Stimulated activated memory B cell treated with anti-CD40 and anti-IgM and Interleukin-4, amounts not matched to agents 10 μg/mL and 1 μg/mL and 100 μg/mL, for 72 hours (primary cell): Measurements from ENCODE around the gene NHLH1.

Experiments
- ATAC-seq: fragments of 150-1000 bp; cut with Tn5 transposase; 2 replicates; pipeline ENCODE4 v1.10.0; 2021
- H3K27ac Mint-ChIP-seq: one replicate; pipeline ENCODE4 v1.8.0; 2022; ENCODE audit warnings: mild to moderate bottlenecking, mixed read lengths
- H3K27me3 Mint-ChIP-seq: one replicate; pipeline ENCODE4 v1.8.0; 2022; ENCODE audit warnings: mixed read lengths
- H3K36me3 Mint-ChIP-seq: one replicate; pipeline ENCODE4 v1.8.0; 2022; ENCODE audit warnings: mixed read lengths
- H3K4me1 Mint-ChIP-seq: one replicate; pipeline ENCODE4 v1.8.0; 2022; ENCODE audit warnings: mixed read lengths
- H3K4me3 Mint-ChIP-seq: one replicate; pipeline ENCODE4 v1.8.0; 2022; ENCODE audit warnings: mild to moderate bottlenecking, moderate library complexity, mixed read lengths
- H3K9me3 Mint-ChIP-seq: one replicate; pipeline ENCODE4 v1.8.0; 2022; ENCODE audit warnings: mixed read lengths

NHLH1 gene

GRCh38 chr1:160366731-160367515 lies at the start of gene NHLH1:
NHLH1 (plus strand) TSS chr1:160367071; CDS start chr1:160370732, 3,661 bp downstream.
- peaks cover 9% of the 10 kb centered on the region for H3K36me3 Mint-ChIP-seq
- no peak for ATAC-seq
- H3K27me3 Mint-ChIP-seq = no peaks in the 10 kb centered on the region
- H3K4me3 Mint-ChIP-seq = no peak within 1 kb of the TSS
- no peak within 1 kb of the TSS for H3K27ac Mint-ChIP-seq
- peaks cover 8% of the 10 kb centered on the region for H3K4me1 Mint-ChIP-seq
- H3K9me3 Mint-ChIP-seq = no peaks in the 10 kb centered on the region

- H3K27me3 Mint-ChIP-seq = no peaks in the 10 kb centered on the region
- H3K27ac Mint-ChIP-seq = no peak overlapping the region
- H3K4me3 Mint-ChIP-seq = no peak overlapping the region
- H3K36me3 Mint-ChIP-seq = peaks cover 86% of the 10 kb centered on the region
- peaks cover 15% of the 10 kb centered on the region for H3K4me1 Mint-ChIP-seq
- ATAC-seq = no peak
- H3K9me3 Mint-ChIP-seq = no peaks in the 10 kb centered on the region
Measured at GRCh38 chr1:160322831-160323230, 44.0 kb upstream of the NHLH1 start.

- Mint-ChIP-seq H3K27me3 (no peaks in the 10 kb centered on the region), H3K9me3 (no peaks in the 10 kb centered on the region), H3K4me3 (no peak overlapping the region), H3K36me3 (peaks cover 82% of the 10 kb centered on the region), H3K27ac (no peak overlapping the region), H3K4me1 (peaks cover 7% of the 10 kb centered on the region)
- no peak for ATAC-seq
Measured at GRCh38 chr1:160325252-160325651, 41.6 kb upstream of the NHLH1 start.

- Mint-ChIP-seq H3K9me3 (no peaks in the 10 kb centered on the region), H3K4me3 (no peak overlapping the region), H3K27me3 (no peaks in the 10 kb centered on the region), H3K36me3 (peaks cover 76% of the 10 kb centered on the region), H3K27ac (no peak overlapping the region), H3K4me1 (peaks cover 7% of the 10 kb centered on the region)
- ATAC-seq = no peak
Measured at GRCh38 chr1:160326418-160326817, 40.5 kb upstream of the NHLH1 start.

- H3K9me3 Mint-ChIP-seq = no peaks in the 10 kb centered on the region
- no peak for ATAC-seq
- no peaks in the 10 kb centered on the region for H3K27me3 Mint-ChIP-seq
- H3K4me1 Mint-ChIP-seq = no peaks in the 10 kb centered on the region
- H3K4me3 Mint-ChIP-seq = no peak overlapping the region
- H3K27ac Mint-ChIP-seq = peak overlapping the region; percentile 26
- peaks cover 73% of the 10 kb centered on the region for H3K36me3 Mint-ChIP-seq
Measured at GRCh38 chr1:160328184-160328583, 38.7 kb upstream of the NHLH1 start.

GRCh38 chr1:160330119-160330518 lies 36.8 kb upstream of the NHLH1 start:
- H3K36me3 Mint-ChIP-seq = peaks cover 72% of the 10 kb centered on the region
- no peak overlapping the region for H3K27ac Mint-ChIP-seq
- H3K9me3 Mint-ChIP-seq = no peaks in the 10 kb centered on the region
- no peaks in the 10 kb centered on the region for H3K4me1 Mint-ChIP-seq
- H3K27me3 Mint-ChIP-seq = no peaks in the 10 kb centered on the region
- H3K4me3 Mint-ChIP-seq = no peak overlapping the region
- ATAC-seq = no peak

GRCh38 chr1:160332516-160332915 lies 34.4 kb upstream of the NHLH1 start:
- no peak overlapping the region for H3K4me3 Mint-ChIP-seq
- peaks cover 68% of the 10 kb centered on the region for H3K36me3 Mint-ChIP-seq
- H3K4me1 Mint-ChIP-seq = no peaks in the 10 kb centered on the region
- H3K9me3 Mint-ChIP-seq = no peaks in the 10 kb centered on the region
- no peak for ATAC-seq
- no peak overlapping the region for H3K27ac Mint-ChIP-seq
- H3K27me3 Mint-ChIP-seq = no peaks in the 10 kb centered on the region

GRCh38 chr1:160338580-160338979 lies 28.3 kb upstream of the NHLH1 start:
- H3K36me3 Mint-ChIP-seq = peaks cover 53% of the 10 kb centered on the region
- peak overlapping the region; percentile 8 for H3K27ac Mint-ChIP-seq
- H3K9me3 Mint-ChIP-seq = no peaks in the 10 kb centered on the region
- H3K4me3 Mint-ChIP-seq = no peak overlapping the region
- peaks cover 36% of the 10 kb centered on the region for H3K4me1 Mint-ChIP-seq
- ATAC-seq = no peak
- no peaks in the 10 kb centered on the region for H3K27me3 Mint-ChIP-seq

GRCh38 chr1:160340146-160340545 lies 26.7 kb upstream of the NHLH1 start:
- Mint-ChIP-seq H3K4me1 (peaks cover 43% of the 10 kb centered on the region), H3K9me3 (no peaks in the 10 kb centered on the region), H3K27me3 (no peaks in the 10 kb centered on the region), H3K4me3 (no peak overlapping the region), H3K27ac (peak overlapping the region; percentile 63), H3K36me3 (peaks cover 43% of the 10 kb centered on the region)
- no peak for ATAC-seq

- no peaks in the 10 kb centered on the region for H3K9me3 Mint-ChIP-seq
- H3K4me3 Mint-ChIP-seq = peak overlapping the region; percentile 57
- H3K36me3 Mint-ChIP-seq = peaks cover 39% of the 10 kb centered on the region
- no peaks in the 10 kb centered on the region for H3K27me3 Mint-ChIP-seq
- ATAC-seq = no peak
- H3K27ac Mint-ChIP-seq = peak overlapping the region; percentile 63
- peaks cover 43% of the 10 kb centered on the region for H3K4me1 Mint-ChIP-seq
Measured at GRCh38 chr1:160340866-160341265, 26.0 kb upstream of the NHLH1 start.

- H3K9me3 Mint-ChIP-seq = no peaks in the 10 kb centered on the region
- no peaks in the 10 kb centered on the region for H3K27me3 Mint-ChIP-seq
- no peak for ATAC-seq
- peak overlapping the region; percentile 98 for H3K27ac Mint-ChIP-seq
- H3K4me3 Mint-ChIP-seq = peak overlapping the region; percentile 97
- H3K4me1 Mint-ChIP-seq = peaks cover 57% of the 10 kb centered on the region
- H3K36me3 Mint-ChIP-seq = peaks cover 34% of the 10 kb centered on the region
Measured at GRCh38 chr1:160342526-160342925, 24.3 kb upstream of the NHLH1 start.

GRCh38 chr1:160342953-160343869 lies 23.7 kb upstream of the NHLH1 start, which contains the start of the genes COPA and NCSTN:
COPA (minus strand) TSS chr1:160343250; CDS start chr1:160343170, 80 bp downstream.
NCSTN (plus strand) TSS chr1:160343383; CDS start chr1:160343397, 14 bp downstream.
- peaks cover 35% of the 10 kb centered on the region for H3K36me3 Mint-ChIP-seq
- no peaks in the 10 kb centered on the region for H3K9me3 Mint-ChIP-seq
- peak within 1 kb of the TSS; percentile 98 for H3K27ac Mint-ChIP-seq
- peak; percentile 97 for ATAC-seq
- H3K27me3 Mint-ChIP-seq = no peaks in the 10 kb centered on the region
- peaks cover 64% of the 10 kb centered on the region for H3K4me1 Mint-ChIP-seq
- peak within 1 kb of the TSS; percentile 97 for H3K4me3 Mint-ChIP-seq

GRCh38 chr1:160344241-160344640 lies 22.6 kb upstream of the NHLH1 start:
- H3K36me3 Mint-ChIP-seq = peaks cover 27% of the 10 kb centered on the region
- peak overlapping the region; percentile 97 for H3K4me3 Mint-ChIP-seq
- no peak for ATAC-seq
- peaks cover 55% of the 10 kb centered on the region for H3K4me1 Mint-ChIP-seq
- no peaks in the 10 kb centered on the region for H3K9me3 Mint-ChIP-seq
- H3K27ac Mint-ChIP-seq = peak overlapping the region; percentile 98
- no peaks in the 10 kb centered on the region for H3K27me3 Mint-ChIP-seq

GRCh38 chr1:160344936-160345335 lies 21.9 kb upstream of the NHLH1 start:
- peaks cover 48% of the 10 kb centered on the region for H3K4me1 Mint-ChIP-seq
- H3K36me3 Mint-ChIP-seq = peaks cover 27% of the 10 kb centered on the region
- no peak for ATAC-seq
- no peak overlapping the region for H3K27ac Mint-ChIP-seq
- no peaks in the 10 kb centered on the region for H3K9me3 Mint-ChIP-seq
- H3K27me3 Mint-ChIP-seq = no peaks in the 10 kb centered on the region
- peak overlapping the region; percentile 97 for H3K4me3 Mint-ChIP-seq

GRCh38 chr1:160346463-160346862 lies 20.4 kb upstream of the NHLH1 start:
- peak overlapping the region; percentile 85 for H3K27ac Mint-ChIP-seq
- H3K4me3 Mint-ChIP-seq = peak overlapping the region; percentile 39
- no peak for ATAC-seq
- H3K27me3 Mint-ChIP-seq = no peaks in the 10 kb centered on the region
- H3K4me1 Mint-ChIP-seq = peaks cover 35% of the 10 kb centered on the region
- peaks cover 36% of the 10 kb centered on the region for H3K36me3 Mint-ChIP-seq
- no peaks in the 10 kb centered on the region for H3K9me3 Mint-ChIP-seq
